ENCODE results near the gene PC. TPM values are rescaled to one million over a fixed set of nuclear protein-coding genes. Genes with fewer than 3 reads are reported as not detected.

The PC gene
- total and polyA plus RNA-seq, 4 experiments from 2014 or later: 2.9 to 7.7 (median 5.4) TPM

DNA sequence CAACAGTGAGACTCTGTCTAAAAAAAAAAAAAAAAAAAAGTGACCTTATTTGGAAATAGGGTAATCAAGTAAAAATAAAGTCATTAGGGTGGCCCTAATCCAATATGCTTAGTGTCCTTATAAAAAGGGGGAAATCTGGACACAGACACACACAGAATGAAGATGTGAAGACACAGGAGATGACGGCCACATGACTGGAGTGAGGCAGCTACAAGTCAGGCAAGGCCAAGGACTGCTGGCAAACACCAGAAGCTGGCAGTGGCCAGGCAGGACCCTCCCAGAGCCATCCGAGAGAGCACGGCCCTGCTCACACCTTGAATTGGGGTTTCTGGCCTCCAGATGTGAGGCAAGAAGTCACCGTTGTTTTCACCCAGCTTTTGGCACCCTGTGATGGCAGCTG lies 72.7 kb downstream of the PC start:
- intact Hi-C loops (cut with micrococcal nuclease): no loop called here
- no peaks in the 10 kb centered on the region for H3K36me3 Mint-ChIP-seq

DNA sequence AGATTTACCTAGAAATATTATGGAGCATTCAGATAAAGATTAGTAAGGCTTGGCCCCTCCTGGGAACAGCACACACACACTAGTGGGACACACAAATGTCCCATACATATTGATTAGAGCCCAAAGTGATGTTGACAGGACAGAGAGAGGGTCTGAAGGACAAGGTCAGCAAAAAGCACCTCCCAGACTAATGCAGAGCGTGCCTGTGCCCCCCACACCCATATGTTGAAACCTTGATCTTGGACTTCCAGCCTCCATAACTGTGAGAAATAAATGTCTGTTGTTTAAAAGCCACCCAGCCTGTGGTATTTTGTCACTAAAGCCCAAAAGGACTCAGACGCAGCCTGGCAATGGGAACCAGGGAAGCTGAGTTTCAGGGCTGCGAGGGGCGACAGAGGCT lies 73.7 kb downstream of the PC start:
- no peaks in the 10 kb centered on the region for H3K9me3 Mint-ChIP-seq
- no peaks in the 10 kb centered on the region for H3K27me3 Mint-ChIP-seq
- no peaks in the 10 kb centered on the region for H3K9me3 ChIP-seq (ENCODE audit: control insufficient read depth in 1 of 2, low read length in 2 of 2)
- H3K36me3 Mint-ChIP-seq: no peaks in the 10 kb centered on the region
- H3K4me1 Mint-ChIP-seq: peaks cover 10 to 25% (median 13%) of the 10 kb centered on the region in 4 donors
- ChIA-PET POLR2A (ENCODE audit: partially characterized antibody) (no interaction called here), CTCF (ENCODE audit: partially characterized antibody) (interaction anchor here (1.0 to 4.7 kb wide), 2 partner anchors 14 to 190 kb away, joined by 3 to 23 read pairs; no protein-coding TSS in a partner anchor)
- no peaks in the 10 kb centered on the region for H3K27me3 ChIP-seq (ENCODE audit: insufficient read depth, low read length)
- no peak overlapping the region for H3K4me3 Mint-ChIP-seq
- intact Hi-C loops (cut with micrococcal nuclease): no loop called here
- peaks cover 14% of the 10 kb centered on the region for H3K4me1 ChIP-seq (ENCODE audit: insufficient read depth, low read length)
- no peak for DNase-seq
- H3K36me3 ChIP-seq (ENCODE audit: insufficient read depth, low read length): no peaks in the 10 kb centered on the region
- H3K27ac ChIP-seq (ENCODE audit: low read depth, low read length): no peak overlapping the region
- H3K4me3 ChIP-seq (ENCODE audit: low read length in 2 of 2): no peak overlapping the region
- H3K27ac Mint-ChIP-seq: peak overlapping the region in 1 of 7 donors; percentile 7

More for the DNA sequence above, 72.7 kb downstream of the PC start:
- DNase-seq: no peak
- Histone ChIP-seq H3K27ac (ENCODE audit: low read depth, low read length) (no peak overlapping the region), H3K4me3 (ENCODE audit: low read length in 2 of 2) (no peak overlapping the region), H3K9me3 (ENCODE audit: control insufficient read depth in 1 of 2, low read length in 2 of 2) (no peaks in the 10 kb centered on the region), H3K36me3 (ENCODE audit: insufficient read depth, low read length) (no peaks in the 10 kb centered on the region), H3K4me1 (ENCODE audit: insufficient read depth, low read length) (peaks cover 10% of the 10 kb centered on the region), H3K27me3 (ENCODE audit: insufficient read depth, low read length) (no peaks in the 10 kb centered on the region)
- Mint-ChIP-seq H3K27ac (peak overlapping the region in 1 of 7 donors; percentile 66), H3K27me3 (peaks cover 0 to 1% of the 10 kb centered on the region in 2 donors), H3K4me3 (no peak overlapping the region), H3K4me1 (peaks cover 6 to 20% (median 7%) of the 10 kb centered on the region in 4 donors), H3K9me3 (no peaks in the 10 kb centered on the region)
- ChIA-PET POLR2A (ENCODE audit: partially characterized antibody) (interaction anchor here (1.3 kb wide), 1 partner anchor 43 kb away, joined by 4 read pairs; the partner anchor contains the start of gene RCE1), CTCF (ENCODE audit: partially characterized antibody) (interaction anchor here (0.7 kb wide), 1 partner anchor 477 kb away, joined by 5 read pairs; no protein-coding TSS in a partner anchor)

DNA sequence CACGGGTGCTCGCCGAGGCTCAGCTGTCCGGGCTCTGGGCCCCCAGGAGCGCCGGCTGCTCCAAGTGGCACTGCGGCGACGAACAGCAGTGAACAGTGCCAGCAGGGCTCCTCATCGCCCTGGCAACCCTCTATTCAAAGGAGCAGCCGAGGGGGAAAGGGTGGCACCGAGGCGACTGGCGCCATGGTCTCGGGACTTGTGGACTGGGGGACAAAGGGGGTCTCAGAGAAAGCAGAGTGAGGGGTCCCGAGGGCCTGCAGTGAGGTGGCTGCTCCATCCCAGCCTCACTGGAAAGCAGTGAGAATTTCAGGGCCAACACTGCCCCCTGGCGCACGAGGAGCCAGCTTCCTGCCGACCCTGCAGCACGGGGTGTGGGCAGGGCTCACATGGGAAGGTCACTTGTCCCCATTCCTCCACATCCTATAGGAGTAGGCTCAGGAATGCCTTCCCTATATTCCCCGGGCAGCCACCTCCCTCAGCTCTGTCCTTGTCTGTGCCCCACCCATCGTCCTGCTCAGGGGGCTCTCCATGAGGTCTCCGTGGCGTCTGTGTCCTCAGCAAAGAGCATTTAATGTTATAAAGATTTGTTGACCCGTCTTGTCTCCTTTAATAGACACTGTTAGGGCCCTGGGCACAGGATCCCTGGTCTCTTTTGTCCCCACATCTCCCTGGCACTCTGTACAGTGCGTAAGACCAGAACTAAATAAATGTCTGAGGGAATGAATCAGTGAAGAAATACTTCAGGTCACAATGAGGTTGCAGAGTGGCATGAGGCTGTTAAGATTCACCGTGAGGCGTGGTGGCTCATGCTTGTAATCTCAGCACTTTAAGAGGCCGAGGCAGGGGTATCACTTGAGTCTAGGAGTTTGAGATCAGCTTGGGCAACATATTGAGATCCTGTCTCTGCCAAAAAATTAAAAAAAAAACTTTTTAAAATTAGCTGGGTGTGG lies 74.9 kb downstream of the PC start:
- peaks cover 10 to 25% (median 13%) of the 10 kb centered on the region in 4 donors for H3K4me1 Mint-ChIP-seq
- no peaks in the 10 kb centered on the region for H3K36me3 Mint-ChIP-seq
- H3K9me3 ChIP-seq (ENCODE audit: control insufficient read depth in 1 of 2, low read length in 2 of 2): no peaks in the 10 kb centered on the region
- no peaks in the 10 kb centered on the region for H3K27me3 ChIP-seq (ENCODE audit: insufficient read depth, low read length)
- H3K36me3 ChIP-seq (ENCODE audit: insufficient read depth, low read length): no peaks in the 10 kb centered on the region
- H3K4me1 ChIP-seq (ENCODE audit: insufficient read depth, low read length): peaks cover 14% of the 10 kb centered on the region
- peak in 4 of 5 donors; percentile 36 to 42 (median 37) for DNase-seq
- CTCF ChIA-PET (ENCODE audit: partially characterized antibody): interaction anchor here (1.0 to 4.7 kb wide), 2 partner anchors 14 to 188 kb away, joined by 3 to 23 read pairs; no protein-coding TSS in a partner anchor
- H3K27me3 Mint-ChIP-seq: no peaks in the 10 kb centered on the region
- H3K27ac Mint-ChIP-seq: peak overlapping the region in 1 of 7 donors; percentile 8
- H3K4me3 ChIP-seq (ENCODE audit: low read length in 2 of 2): no peak overlapping the region
- no peaks in the 10 kb centered on the region for H3K9me3 Mint-ChIP-seq
- POLR2A ChIA-PET (ENCODE audit: partially characterized antibody): no interaction called here
- no peak overlapping the region for H3K27ac ChIP-seq (ENCODE audit: low read depth, low read length)
- peak overlapping the region in 1 of 8 donors; percentile 26 for H3K4me3 Mint-ChIP-seq
- intact Hi-C loops (cut with micrococcal nuclease): loop anchor here (1.0 kb wide), 1 partner anchor 189 kb away; no protein-coding TSS in a partner anchor

DNA sequence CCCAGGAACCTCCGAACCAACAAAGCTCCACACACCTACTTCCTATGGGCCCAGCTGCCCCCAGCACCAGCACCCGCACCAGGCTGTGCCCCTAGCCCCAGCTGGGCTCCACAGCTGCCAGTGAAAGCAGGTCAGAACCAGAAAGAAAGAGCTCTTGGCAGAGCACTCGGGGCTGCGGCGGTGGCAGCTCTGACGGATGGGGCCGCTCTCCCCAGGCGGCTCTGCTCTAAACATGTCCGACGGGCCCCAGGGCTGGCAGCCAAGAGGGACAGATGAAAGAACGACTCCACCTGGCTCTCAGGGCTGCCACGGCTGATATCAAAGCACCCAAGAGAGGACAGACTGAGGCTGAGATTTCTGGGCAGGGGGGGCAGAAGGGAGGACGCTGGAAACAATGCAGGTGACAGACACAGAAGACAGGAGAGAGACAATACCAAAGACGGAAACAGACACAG lies 75.6 kb downstream of the PC start:
- no peaks in the 10 kb centered on the region for H3K9me3 Mint-ChIP-seq
- Histone ChIP-seq H3K9me3 (ENCODE audit: control insufficient read depth in 1 of 2, low read length in 2 of 2) (no peaks in the 10 kb centered on the region), H3K36me3 (ENCODE audit: insufficient read depth, low read length) (no peaks in the 10 kb centered on the region), H3K4me1 (ENCODE audit: insufficient read depth, low read length) (peaks cover 14% of the 10 kb centered on the region), H3K27ac (ENCODE audit: low read depth, low read length) (no peak overlapping the region), H3K4me3 (ENCODE audit: low read length in 2 of 2) (no peak overlapping the region), H3K27me3 (ENCODE audit: insufficient read depth, low read length) (no peaks in the 10 kb centered on the region)
- ChIA-PET POLR2A (ENCODE audit: partially characterized antibody) (no interaction called here), CTCF (ENCODE audit: partially characterized antibody) (interaction anchor here (0.7 to 4.7 kb wide), 4 partner anchors 10 to 190 kb away, joined by 3 to 23 read pairs (median 3); no protein-coding TSS in a partner anchor)
- DNase-seq: no peak
- peaks cover 10 to 25% (median 13%) of the 10 kb centered on the region in 4 donors for H3K4me1 Mint-ChIP-seq
- H3K27ac Mint-ChIP-seq: no peak overlapping the region
- H3K4me3 Mint-ChIP-seq: no peak overlapping the region
- H3K36me3 Mint-ChIP-seq: no peaks in the 10 kb centered on the region
- H3K27me3 Mint-ChIP-seq: no peaks in the 10 kb centered on the region
- intact Hi-C loops (cut with micrococcal nuclease): loop anchor here (1.0 kb wide), 1 partner anchor 188 kb away; no protein-coding TSS in a partner anchor

DNA sequence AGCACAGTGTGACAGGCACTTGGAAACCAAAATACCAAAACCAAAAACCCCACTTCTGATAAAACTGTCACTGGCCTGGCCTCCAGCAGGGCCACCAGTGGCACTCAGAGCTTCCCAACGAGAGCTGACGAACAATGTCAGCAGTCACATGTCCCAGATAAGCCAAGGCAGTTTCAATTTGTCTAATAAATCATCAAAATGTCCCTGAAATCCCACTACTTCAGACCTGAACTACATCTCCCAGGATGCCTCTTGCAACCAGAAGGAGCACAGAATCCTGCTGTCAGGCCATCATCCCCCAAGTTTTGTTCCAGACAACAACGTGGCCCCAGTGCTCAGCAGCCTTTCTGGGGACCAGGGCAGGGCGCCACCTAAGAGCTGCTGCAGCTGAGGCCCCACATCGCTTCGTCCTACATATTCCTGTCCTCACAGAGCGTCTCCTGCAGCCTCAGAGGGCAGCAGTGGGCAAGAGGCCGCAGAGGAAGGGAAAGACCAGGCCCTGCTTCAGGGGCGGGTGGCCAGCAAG lies 76.2 kb downstream of the PC start:
- Histone ChIP-seq H3K27ac (ENCODE audit: low read depth, low read length) (no peak overlapping the region), H3K36me3 (ENCODE audit: insufficient read depth, low read length) (no peaks in the 10 kb centered on the region), H3K4me1 (ENCODE audit: insufficient read depth, low read length) (peaks cover 14% of the 10 kb centered on the region), H3K9me3 (ENCODE audit: control insufficient read depth in 1 of 2, low read length in 2 of 2) (no peaks in the 10 kb centered on the region), H3K27me3 (ENCODE audit: insufficient read depth, low read length) (no peaks in the 10 kb centered on the region), H3K4me3 (ENCODE audit: low read length in 2 of 2) (no peak overlapping the region)
- intact Hi-C loops (cut with micrococcal nuclease): no loop called here
- ChIA-PET CTCF (ENCODE audit: partially characterized antibody) (interaction anchor here (0.7 to 4.7 kb wide), 4 partner anchors 9 to 189 kb away, joined by 3 to 23 read pairs (median 3); no protein-coding TSS in a partner anchor), POLR2A (ENCODE audit: partially characterized antibody) (interaction anchor here (2.0 kb wide), 1 partner anchor 39 kb away, joined by 12 read pairs; the partner anchor contains the start of gene RCE1)
- Mint-ChIP-seq H3K4me1 (peaks cover 10 to 25% (median 13%) of the 10 kb centered on the region in 4 donors), H3K4me3 (no peak overlapping the region), H3K9me3 (no peaks in the 10 kb centered on the region), H3K27me3 (no peaks in the 10 kb centered on the region), H3K36me3 (no peaks in the 10 kb centered on the region), H3K27ac (no peak overlapping the region)
- no peak for DNase-seq

DNA sequence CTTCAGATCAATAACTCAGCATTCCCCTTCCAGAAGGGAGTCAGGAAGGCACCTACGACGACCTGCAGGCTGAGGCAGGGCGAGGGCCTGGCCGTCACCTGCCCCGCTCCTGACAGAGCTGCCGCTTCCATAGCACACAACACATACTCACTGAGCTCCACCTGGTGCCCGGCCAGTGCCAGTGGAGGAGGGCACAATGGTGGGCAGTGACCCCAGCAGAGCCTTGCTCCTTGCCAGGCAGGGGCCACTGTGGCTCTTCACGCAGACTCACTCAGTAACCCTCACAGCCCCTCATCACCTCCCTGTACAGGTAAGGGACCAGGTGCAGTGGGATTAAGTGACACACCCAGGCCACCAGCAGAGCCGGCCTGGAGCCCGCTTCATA lies 76.7 kb downstream of the PC start:
- Histone ChIP-seq H3K36me3 (ENCODE audit: insufficient read depth, low read length) (no peaks in the 10 kb centered on the region), H3K4me3 (ENCODE audit: low read length in 2 of 2) (no peak overlapping the region), H3K27ac (ENCODE audit: low read depth, low read length) (no peak overlapping the region), H3K9me3 (ENCODE audit: control insufficient read depth in 1 of 2, low read length in 2 of 2) (no peaks in the 10 kb centered on the region), H3K4me1 (ENCODE audit: insufficient read depth, low read length) (peaks cover 14% of the 10 kb centered on the region), H3K27me3 (ENCODE audit: insufficient read depth, low read length) (no peaks in the 10 kb centered on the region)
- Mint-ChIP-seq H3K4me3 (peak overlapping the region in 1 of 8 donors; percentile 27), H3K27ac (peak overlapping the region in 1 of 7 donors; percentile 60), H3K4me1 (peaks cover 10 to 25% (median 13%) of the 10 kb centered on the region in 4 donors), H3K27me3 (no peaks in the 10 kb centered on the region), H3K9me3 (no peaks in the 10 kb centered on the region), H3K36me3 (no peaks in the 10 kb centered on the region)
- POLR2A ChIA-PET (ENCODE audit: partially characterized antibody): interaction anchor here (2.0 kb wide), 1 partner anchor 39 kb away, joined by 12 read pairs; the partner anchor contains the start of gene RCE1
- DNase-seq: no peak
- intact Hi-C loops (cut with micrococcal nuclease): no loop called here
- CTCF ChIA-PET (ENCODE audit: partially characterized antibody): interaction anchor here (0.8 to 4.7 kb wide), 5 partner anchors 84 to 319 kb away, joined by 3 to 23 read pairs (median 3); no protein-coding TSS in a partner anchor
